CD14-positive monocyte (primary cell): ENCODE data around the gene NRG3. TPM values are rescaled to one million over a fixed set of nuclear protein-coding genes. Genes with fewer than 3 reads are reported as not detected.

Experiments used
- DNase-seq, 3 donors: peaks; one replicate each; pipeline ENCODE4 v3.0.0-alpha.2; 2011 to 2022
- H2AFZ ChIP-seq: 2 replicates; pipeline ENCODE4 v1.6.0; 2012; ENCODE audit warnings: mild to moderate bottlenecking, low read depth, low read length, inconsistent platforms; ENCODE audit not compliant: insufficient read depth, poor library complexity, severe bottlenecking
- H3K27ac ChIP-seq, 2 donors: 1 replicate in 1 of 2; 2 replicates in 1 of 2; pipeline ENCODE4 v1.5.1; 2012 to 2013; ENCODE audit warnings: low read length in 2 of 2, control low read depth in 1 of 2, inconsistent platforms in 1 of 2, low read depth in 1 of 2, mild to moderate bottlenecking in 1 of 2
- H3K27me3 ChIP-seq, 2 donors: one replicate each; pipeline versions ENCODE4 v1.6.0 to v1.6.1; 2011 to 2013; ENCODE audit warnings: low read length in 2 of 2; ENCODE audit not compliant: control insufficient read depth in 2 of 2, insufficient read depth in 2 of 2
- H3K36me3 ChIP-seq, 2 donors: replicated peaks in 1 of 2; 1 replicate in 1 of 2; 2 replicates in 1 of 2; pipeline versions ENCODE4 v1.5.1 to v1.6.1; 2012 to 2013; ENCODE audit warnings: low read length in 2 of 2, control low read depth in 1 of 2, inconsistent platforms in 1 of 2, mild to moderate bottlenecking in 1 of 2; ENCODE audit not compliant: insufficient read depth in 2 of 2, control insufficient read depth in 1 of 2
- H3K4me1 ChIP-seq, 2 donors: 1 replicate in 1 of 2; 2 replicates in 1 of 2; pipeline versions ENCODE4 v1.5.1 to v1.6.1; 2012 to 2013; ENCODE audit warnings: low read length in 2 of 2, control low read depth in 1 of 2, inconsistent platforms in 1 of 2, mild to moderate bottlenecking in 1 of 2, moderate library complexity in 1 of 2; ENCODE audit not compliant: insufficient read depth in 2 of 2, control insufficient read depth in 1 of 2
- H3K4me2 ChIP-seq: replicated peaks from 2 replicates; pipeline ENCODE3; 2012; ENCODE audit warnings: low read length, moderate library complexity, mild to moderate bottlenecking; ENCODE audit not compliant: poor library complexity, severe bottlenecking; ENCODE audit errors: extremely low read depth
- H3K4me3 ChIP-seq, 3 experiments: fragments of 200-600 bp in 1 of 3; sonication (generic) in 1 of 3; replicated peaks in 1 of 3; 1 replicate in 2 of 3; 2 replicates in 1 of 3; pipeline ENCODE4 v1.5.1; 2011 to 2013; ENCODE audit warnings: low read length in 3 of 3, mild to moderate bottlenecking in 3 of 3, control low read depth in 2 of 3, low read depth in 2 of 3, inconsistent platforms in 1 of 3, moderate library complexity in 1 of 3
- H3K79me2 ChIP-seq: 2 replicates; pipeline ENCODE4 v1.6.0; 2012; ENCODE audit warnings: mild to moderate bottlenecking, control low read depth, inconsistent platforms, low read length, moderate library complexity; ENCODE audit not compliant: insufficient read depth
- H3K9ac ChIP-seq: 2 replicates; pipeline ENCODE4 v1.6.0; 2017; ENCODE audit warnings: low read length, mild to moderate bottlenecking; ENCODE audit not compliant: insufficient read depth, poor library complexity, severe bottlenecking
- H3K9me3 ChIP-seq, 2 donors: replicated peaks in 1 of 2; 1 replicate in 1 of 2; 2 replicates in 1 of 2; pipeline versions ENCODE4 v1.5.1 to v1.6.1; 2012 to 2013; ENCODE audit warnings: low read length in 2 of 2, control low read depth in 1 of 2; ENCODE audit not compliant: control insufficient read depth in 1 of 2, insufficient read depth in 1 of 2
- H4K20me1 ChIP-seq: 2 replicates; pipeline ENCODE4 v1.6.0; 2012; ENCODE audit warnings: mild to moderate bottlenecking, low read length, control low read depth, moderate library complexity; ENCODE audit not compliant: insufficient read depth
- H3K27ac Mint-ChIP-seq, 7 donors: one replicate each; pipeline ENCODE4 v1.8.0; 2020; ENCODE audit warnings: mild to moderate bottlenecking in 7 of 7, mixed read lengths in 7 of 7, moderate library complexity in 6 of 7, inconsistent platforms in 2 of 7
- H3K27me3 Mint-ChIP-seq, 3 donors: one replicate each; pipeline ENCODE4 v1.8.0; 2021 to 2022; ENCODE audit warnings: low read depth in 3 of 3, mild to moderate bottlenecking in 3 of 3, mixed read lengths in 3 of 3, moderate library complexity in 3 of 3, inconsistent platforms in 1 of 3
- H3K36me3 Mint-ChIP-seq, 2 donors: one replicate each; pipeline ENCODE4 v1.8.0; 2020; ENCODE audit warnings: mixed read lengths in 2 of 2, inconsistent platforms in 1 of 2, mild to moderate bottlenecking in 1 of 2
- H3K4me1 Mint-ChIP-seq: one replicate; pipeline ENCODE4 v1.8.0; 2020; ENCODE audit warnings: mild to moderate bottlenecking, mixed read lengths
- H3K4me3 Mint-ChIP-seq, 2 donors: one replicate each; pipeline ENCODE4 v1.8.0; 2020; ENCODE audit warnings: mild to moderate bottlenecking in 2 of 2, mixed read lengths in 2 of 2, moderate library complexity in 1 of 2
- H3K9me3 Mint-ChIP-seq, 7 donors: one replicate each; pipeline ENCODE4 v1.8.0; 2020 to 2022; ENCODE audit warnings: mixed read lengths in 7 of 7, mild to moderate bottlenecking in 6 of 7, moderate library complexity in 6 of 7, inconsistent platforms in 2 of 7
- WGBS: methylation state at CpG from one replicate; pipeline ENCODE4 v1.1.5; 2013; ENCODE audit warnings: missing lambda C conversion rate; ENCODE audit not compliant: insufficient coverage; 5-methylcytosine and 5-hydroxymethylcytosine counted together
- intact Hi-C, 2 donors: fragments of 100-400 bp; cut with micrococcal nuclease; formaldehyde crosslinking; loops; one replicate each; pipeline versions ENCODE4 v1.15.0 to v1.15.1; 2023
- polyA plus RNA-seq, 3 donors: library from polyadenylated mRNA; depleted of rRNA in 1 of 3; unstranded in 2 of 3; stranded (reverse) in 1 of 3; fragments of 300-500 nt in 2 of 3; fragments of >200 nt in 1 of 3; fragmentation: Illumina TruSeq in 2 of 3; gene quantifications; 1 replicate in 2 of 3; 2 replicates in 1 of 3; pipeline ENCODE4 v1.2.3, GENCODE V29; 2012 to 2021
- TF ChIP-seq, protein P1 (sequence below): fragments of 200-600 bp; IDR thresholded peaks from one replicate; pipeline ENCODE4 v1.8.0; 2022; ENCODE audit warnings: antibody characterized with exemption, mild to moderate bottlenecking

NRG3 gene
- polyA plus RNA-seq, 3 donors, result not detected

DNA sequence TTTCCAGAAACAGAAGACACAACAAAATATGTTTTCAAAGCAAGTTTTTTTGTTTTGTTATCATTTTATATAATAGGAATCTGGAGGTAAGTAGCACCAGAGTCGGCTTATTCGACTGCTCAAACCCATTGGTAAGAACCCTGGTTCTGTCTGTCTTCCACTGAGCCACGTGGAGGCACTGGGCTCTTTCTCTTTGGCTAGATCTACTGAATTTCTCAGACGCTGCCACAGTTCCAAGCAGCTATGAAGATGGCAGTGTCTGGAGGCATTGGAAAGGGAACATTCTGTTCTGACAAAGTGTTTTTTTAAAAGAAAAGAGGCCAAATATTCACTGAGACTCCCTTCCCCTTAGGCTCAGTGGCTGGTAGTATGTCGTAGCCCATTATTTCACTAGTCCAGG, 338.8 kb downstream of the NRG3 start:
- H3K27ac ChIP-seq, result no peak overlapping the region
- H2AFZ ChIP-seq, result no peak overlapping the region
- Mint-ChIP-seq H3K36me3 (no peaks in the 10 kb centered on the region), H3K4me3 (no peak overlapping the region), H3K27me3 (no peaks in the 10 kb centered on the region), H3K9me3 (peaks cover 0 to 2% (median 0%) of the 10 kb centered on the region in 7 donors), H3K27ac (no peak overlapping the region), H3K4me1 (no peaks in the 10 kb centered on the region)
- no peaks in the 10 kb centered on the region for H4K20me1 ChIP-seq
- no peaks in the 10 kb centered on the region for H3K9me3 ChIP-seq
- H3K4me2 ChIP-seq, result no peak overlapping the region
- no peak overlapping the region for H3K9ac ChIP-seq
- WGBS, result 100% methylated on average over 1 of the region's 5 CpGs
- no peak for DNase-seq
- H3K4me3 ChIP-seq, result no peak overlapping the region
- no peaks in the 10 kb centered on the region for H3K27me3 ChIP-seq
- no peaks in the 10 kb centered on the region for H3K36me3 ChIP-seq
- no peaks in the 10 kb centered on the region for H3K4me1 ChIP-seq
- TF ChIP-seq, protein P1, sequence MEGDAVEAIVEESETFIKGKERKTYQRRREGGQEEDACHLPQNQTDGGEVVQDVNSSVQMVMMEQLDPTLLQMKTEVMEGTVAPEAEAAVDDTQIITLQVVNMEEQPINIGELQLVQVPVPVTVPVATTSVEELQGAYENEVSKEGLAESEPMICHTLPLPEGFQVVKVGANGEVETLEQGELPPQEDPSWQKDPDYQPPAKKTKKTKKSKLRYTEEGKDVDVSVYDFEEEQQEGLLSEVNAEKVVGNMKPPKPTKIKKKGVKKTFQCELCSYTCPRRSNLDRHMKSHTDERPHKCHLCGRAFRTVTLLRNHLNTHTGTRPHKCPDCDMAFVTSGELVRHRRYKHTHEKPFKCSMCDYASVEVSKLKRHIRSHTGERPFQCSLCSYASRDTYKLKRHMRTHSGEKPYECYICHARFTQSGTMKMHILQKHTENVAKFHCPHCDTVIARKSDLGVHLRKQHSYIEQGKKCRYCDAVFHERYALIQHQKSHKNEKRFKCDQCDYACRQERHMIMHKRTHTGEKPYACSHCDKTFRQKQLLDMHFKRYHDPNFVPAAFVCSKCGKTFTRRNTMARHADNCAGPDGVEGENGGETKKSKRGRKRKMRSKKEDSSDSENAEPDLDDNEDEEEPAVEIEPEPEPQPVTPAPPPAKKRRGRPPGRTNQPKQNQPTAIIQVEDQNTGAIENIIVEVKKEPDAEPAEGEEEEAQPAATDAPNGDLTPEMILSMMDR, result no peak
- intact Hi-C loops, result no loop called here
- H3K79me2 ChIP-seq, result no peaks in the 10 kb centered on the region

DNA sequence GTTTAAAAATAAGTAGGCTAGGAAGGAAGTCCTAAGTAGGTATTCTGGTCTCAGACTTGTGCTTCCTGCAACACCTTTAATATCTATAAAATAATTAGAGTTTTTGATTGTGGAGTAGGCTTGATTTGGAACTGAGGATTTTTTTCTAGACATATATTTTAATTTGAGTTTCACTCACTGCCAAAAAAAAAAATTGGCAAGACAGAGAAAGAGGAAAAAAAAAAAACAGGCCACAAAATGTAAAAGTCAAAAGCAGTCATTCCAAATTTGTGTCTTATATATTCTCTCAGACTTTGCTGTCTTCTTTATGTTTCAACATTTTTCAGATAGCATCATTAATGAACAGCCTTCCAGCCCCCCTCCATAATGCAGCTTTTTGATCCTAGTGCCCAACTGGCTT, 346.1 kb downstream of the NRG3 start:
- no peaks in the 10 kb centered on the region for H3K36me3 Mint-ChIP-seq
- no peaks in the 10 kb centered on the region for H3K4me1 Mint-ChIP-seq
- no peaks in the 10 kb centered on the region for H3K9me3 ChIP-seq
- H3K27ac ChIP-seq, result no peak overlapping the region
- TF ChIP-seq, protein P1, result no peak
- H3K4me3 Mint-ChIP-seq, result no peak overlapping the region
- H3K4me3 ChIP-seq, result no peak overlapping the region
- no peak overlapping the region for H3K4me2 ChIP-seq
- no peaks in the 10 kb centered on the region for H3K79me2 ChIP-seq
- H3K36me3 ChIP-seq, result no peaks in the 10 kb centered on the region
- H4K20me1 ChIP-seq, result no peaks in the 10 kb centered on the region
- no peak overlapping the region for H3K27ac Mint-ChIP-seq
- H3K9me3 Mint-ChIP-seq, result peaks cover 0 to 1% (median 0%) of the 10 kb centered on the region in 7 donors
- no peaks in the 10 kb centered on the region for H3K27me3 Mint-ChIP-seq
- intact Hi-C loops, result no loop called here
- DNase-seq, result no peak
- no peaks in the 10 kb centered on the region for H3K4me1 ChIP-seq
- no peaks in the 10 kb centered on the region for H3K27me3 ChIP-seq
- H2AFZ ChIP-seq, result no peak overlapping the region
- H3K9ac ChIP-seq, result no peak overlapping the region
